NAMALWA (cell line): Measurements from ENCODE around the gene INPP5D.
A peak's percentile ranks its signal among the peaks of the same experiment; 100 is the strongest.

ENCODE experiments used
- DNase-seq: peaks from one replicate; pipeline ENCODE4 v3.0.0-alpha.2; 2015; ENCODE audit warnings: low spot score

The INPP5D gene

GRCh38 chr2:233075966-233076339 lies 15.8 kb downstream of the INPP5D start:
- DNase-seq = peak; percentile 89

- DNase-seq = no peak
These were observed 16.6 kb downstream of the INPP5D start for GRCh38 chr2:233076749-233077148.

GRCh38 chr2:233079473-233079877 lies 19.3 kb downstream of the INPP5D start:
- peak; percentile 50 for DNase-seq

DNA sequence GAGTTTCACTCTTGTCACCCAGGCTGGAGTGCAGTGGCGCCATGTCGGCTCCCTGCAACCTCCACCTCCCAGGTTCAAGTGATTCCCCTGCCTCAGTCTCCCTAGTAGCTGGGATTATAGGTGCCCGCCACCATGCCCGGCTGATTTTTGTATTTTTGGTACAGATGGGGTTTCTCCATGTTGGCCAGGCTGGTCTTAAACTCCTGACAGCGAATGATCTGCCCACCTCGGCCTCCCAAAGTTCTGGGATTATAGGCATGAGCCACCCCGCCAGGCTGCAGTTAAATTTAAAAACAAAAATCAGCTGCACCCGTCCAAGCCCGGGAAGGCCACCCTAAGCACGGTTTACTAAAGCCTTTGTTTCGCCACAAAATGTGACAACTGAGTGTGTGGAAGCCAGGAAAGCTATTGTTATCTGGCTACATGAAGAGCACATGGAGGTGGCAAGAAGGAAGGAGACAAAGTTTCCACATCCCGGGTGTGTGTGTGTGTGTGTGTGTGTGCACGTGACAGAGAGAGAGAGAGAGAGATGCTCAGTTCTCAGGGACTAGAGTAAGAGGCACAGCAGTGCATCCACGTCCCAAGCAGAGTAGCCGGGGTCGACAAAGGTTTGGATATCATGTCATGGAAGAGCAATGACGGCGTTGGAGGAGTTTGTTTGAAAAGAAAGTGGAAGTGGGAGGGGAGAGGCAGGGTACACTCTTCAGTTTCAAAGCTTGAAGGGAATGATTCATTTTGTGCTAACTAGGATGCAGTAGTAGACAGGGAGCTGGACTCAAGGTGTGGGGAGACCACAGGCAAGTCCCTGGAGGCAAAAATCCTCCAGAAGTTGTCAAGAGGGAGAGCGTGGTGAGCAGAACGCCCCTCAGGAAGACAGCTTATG lies 20.1 kb downstream of the INPP5D start:
- no peak for DNase-seq

GRCh38 chr2:233080836-233081229 lies 20.7 kb downstream of the INPP5D start:
- no peak for DNase-seq

- DNase-seq = no peak
These were observed 21.1 kb downstream of the INPP5D start for GRCh38 chr2:233081232-233081730.

DNA sequence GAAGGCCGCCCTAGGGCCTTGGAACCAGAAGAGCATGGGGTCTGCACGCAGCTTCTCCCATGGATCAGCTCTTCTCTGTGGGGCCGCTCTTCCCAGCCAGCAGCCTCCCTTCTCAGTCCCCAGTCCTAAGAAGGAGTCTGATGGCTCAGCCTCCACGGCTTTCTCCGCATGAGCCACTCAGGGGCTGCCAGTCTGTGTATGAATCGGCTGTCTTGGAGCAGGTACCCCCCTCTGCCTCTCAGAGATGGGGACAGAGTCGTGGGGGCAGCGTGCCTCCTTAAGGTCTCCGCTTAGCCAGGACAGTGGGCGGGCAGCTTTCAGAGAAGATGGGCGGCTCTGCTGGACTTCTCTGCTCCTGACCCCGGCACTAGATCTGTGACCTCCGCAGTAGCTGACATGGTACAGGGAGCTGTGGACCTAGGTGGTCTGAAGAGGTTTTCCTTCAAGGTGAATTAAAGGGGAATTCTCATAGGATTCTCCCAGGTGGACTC lies 21.6 kb downstream of the INPP5D start:
- no peak for DNase-seq

- DNase-seq = peak; percentile 64
These were observed 22.2 kb downstream of the INPP5D start for GRCh38 chr2:233082222-233082930.

- no peak for DNase-seq
These were observed 23.0 kb downstream of the INPP5D start for GRCh38 chr2:233082931-233083755.

GRCh38 chr2:233083782-233084181 lies 23.6 kb downstream of the INPP5D start:
- no peak for DNase-seq

DNA sequence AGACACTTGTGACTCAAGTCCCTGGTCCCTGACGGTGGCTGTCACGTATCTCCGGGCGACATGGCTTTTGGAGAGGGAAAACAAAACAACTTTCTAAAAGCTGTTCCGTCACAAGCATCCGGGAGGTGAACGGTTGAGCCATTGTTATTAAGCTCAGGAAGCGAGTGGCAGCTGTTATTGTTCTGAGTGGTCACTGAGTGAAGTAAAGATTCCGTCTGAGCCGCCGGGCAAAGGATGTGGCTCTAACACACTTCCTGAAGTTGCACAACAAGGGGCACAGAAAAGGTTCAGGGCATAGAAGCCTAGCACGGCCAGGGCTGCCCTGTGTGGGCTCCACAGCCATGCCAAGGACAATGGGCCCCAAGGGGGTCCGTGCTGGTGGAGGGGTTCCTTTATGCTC lies 24.3 kb downstream of the INPP5D start:
- no peak for DNase-seq

- DNase-seq = no peak
These were observed 25.1 kb downstream of the INPP5D start for GRCh38 chr2:233085037-233085838.

- DNase-seq = no peak
These were observed 25.7 kb downstream of the INPP5D start for GRCh38 chr2:233085839-233086150.

DNA sequence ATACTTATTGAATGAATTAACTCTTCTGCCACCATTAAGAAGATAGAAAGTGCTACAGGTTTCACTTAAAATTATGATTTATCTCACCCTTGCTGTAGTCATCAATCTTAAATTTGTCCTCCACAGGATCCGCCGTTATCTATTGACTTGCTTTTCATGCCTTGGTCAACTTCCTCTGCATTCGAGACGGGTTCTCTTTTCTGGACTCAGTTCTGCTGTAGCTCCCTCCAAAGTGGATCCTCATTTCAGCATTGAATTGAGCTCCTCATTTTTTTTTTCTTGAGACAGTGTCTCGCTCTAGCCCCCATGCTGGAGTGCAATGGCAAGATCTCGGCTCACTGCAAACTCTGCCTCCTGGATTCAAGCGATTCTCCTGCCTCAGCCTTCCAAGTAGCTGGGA lies 27.6 kb downstream of the INPP5D start:
- DNase-seq = no peak

GRCh38 chr2:233088972-233089345 lies 28.8 kb downstream of the INPP5D start:
- DNase-seq = no peak

- no peak for DNase-seq
These were observed 29.7 kb downstream of the INPP5D start for GRCh38 chr2:233089851-233090250.

DNA sequence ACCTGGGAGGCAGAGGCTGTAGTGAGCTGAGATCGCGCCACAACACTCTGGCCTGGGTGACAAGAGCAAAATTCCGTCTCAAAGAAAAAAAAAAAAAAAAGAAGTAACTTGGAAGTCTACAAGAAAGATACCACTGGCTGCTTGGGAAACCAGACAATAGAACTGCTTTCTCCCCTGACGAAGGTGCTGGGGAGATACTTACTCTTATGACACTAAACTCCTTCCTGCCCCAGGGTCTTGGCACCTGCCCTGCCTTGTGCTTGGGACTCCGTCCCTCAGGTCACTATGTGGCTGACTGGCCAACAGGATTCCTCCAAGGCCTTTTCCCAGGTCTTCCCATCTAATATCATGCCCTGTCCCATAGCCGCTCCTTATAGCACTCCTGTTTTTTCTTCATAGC lies 30.7 kb downstream of the INPP5D start:
- DNase-seq = no peak

- no peak for DNase-seq
These were observed 31.6 kb downstream of the INPP5D start for GRCh38 chr2:233091595-233092375.

DNA sequence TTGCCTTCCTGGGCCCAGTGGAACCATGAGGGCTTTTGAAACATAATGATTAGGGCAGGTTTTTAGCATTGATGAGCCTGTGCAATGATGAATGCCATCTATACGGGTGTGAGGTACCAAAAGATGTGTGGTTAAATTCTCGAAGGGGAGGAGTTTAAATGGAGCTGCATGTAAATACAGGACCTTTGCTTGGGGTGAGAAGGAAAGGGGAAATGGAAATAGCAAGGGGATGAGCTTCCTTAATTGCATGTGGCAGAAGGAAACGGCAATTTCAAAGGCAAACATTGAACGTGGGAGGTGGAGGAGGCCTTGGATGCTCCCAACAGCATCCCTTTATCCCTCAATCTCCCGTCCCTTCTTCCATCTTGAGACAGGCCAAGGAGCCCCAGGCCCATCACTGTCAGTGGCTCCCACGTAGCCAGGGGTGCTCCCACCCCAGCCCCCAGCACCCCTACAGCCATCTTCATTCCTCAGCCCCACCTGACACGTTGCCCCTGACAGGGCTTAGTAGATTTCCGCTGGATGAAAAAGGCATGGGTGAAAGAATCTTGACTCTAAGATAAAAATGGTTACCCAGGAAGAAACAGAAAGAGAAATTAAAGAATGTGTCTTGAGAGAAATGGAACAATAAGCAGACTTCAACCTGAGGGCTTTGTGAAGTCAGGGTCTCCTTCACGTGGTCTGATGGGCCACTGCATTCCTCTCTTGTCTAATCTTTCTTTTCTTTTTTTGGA lies 32.5 kb downstream of the INPP5D start:
- DNase-seq = no peak

DNA sequence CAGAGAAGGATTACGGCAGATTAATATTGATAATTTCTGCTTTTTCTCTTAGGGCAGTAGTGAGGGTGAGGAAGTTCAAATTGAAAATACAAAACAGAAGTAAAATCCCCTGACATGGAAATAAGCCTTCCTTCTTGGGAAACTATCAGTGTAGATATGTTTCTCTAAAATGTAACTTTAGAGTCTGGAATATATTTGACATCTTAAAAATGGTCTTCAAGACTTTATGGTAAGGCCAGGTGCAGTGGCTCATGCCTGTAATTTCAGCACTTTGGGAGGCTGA lies 33.0 kb downstream of the INPP5D start:
- no peak for DNase-seq
